IMR-90 (cell line): Measurements from ENCODE around the gene C11orf68. TPM values are rescaled to one million over a fixed set of nuclear protein-coding genes. Genes with fewer than 3 reads are reported as not detected.
A peak's percentile ranks its signal among the peaks of the same experiment; 100 is the strongest.

Source experiments
- ATAC-seq: fragments of 200-7000 bp; cut with Tn5 transposase; 2 replicates; pipeline ENCODE4 v1.9.1; 2020; ENCODE audit warnings: low read depth, mild to moderate bottlenecking, moderate library complexity
- BruUV-seq: library from RNA; stranded (reverse); fragments of 400-500 nt; replicated peaks from 2 replicates; lab custom pipeline; 2021; lab: Mats Ljungman, UMichigan
- CTCF ChIA-PET: fragments of 300-600 bp; formaldehyde crosslinking; extraction: SDS; loops from one replicate; lab custom pipeline; 2021; ENCODE audit warnings: antibody characterized with exemption; lab: Yijun Ruan, JAX
- POLR2A ChIA-PET: fragments of 300-600 bp; sonication (Branson Sonifier 250); formaldehyde crosslinking; loops from one replicate; lab custom pipeline; 2022; ENCODE audit warnings: antibody characterized with exemption; ENCODE audit not compliant: unreplicated experiment; lab: Charles Lee
- DNase-seq: peaks from one replicate; pipeline ENCODE4 v3.0.0; 2013
- H2AFZ ChIP-seq: replicated peaks from 2 replicates; pipeline ENCODE3; 2013; ENCODE audit warnings: low read length, mild to moderate bottlenecking; ENCODE audit not compliant: poor library complexity
- H2AK5ac ChIP-seq: 2 replicates; pipeline ENCODE4 v1.6.1; 2013; ENCODE audit warnings: low read depth, low read length, inconsistent platforms
- H2AK9ac ChIP-seq: replicated peaks from 2 replicates; pipeline ENCODE3; 2013; ENCODE audit warnings: mild to moderate bottlenecking, low read depth, low read length, moderate library complexity; ENCODE audit not compliant: poor library complexity
- H2BK120ac ChIP-seq: 2 replicates; pipeline ENCODE4 v1.6.1; 2013; ENCODE audit warnings: low read depth, low read length, inconsistent platforms
- H2BK15ac ChIP-seq: 3 replicates; pipeline ENCODE4 v1.6.1; 2013; ENCODE audit warnings: low read depth, low read length, inconsistent platforms
- H2BK20ac ChIP-seq: 2 replicates; pipeline ENCODE4 v1.6.1; 2013; ENCODE audit warnings: low read depth, mild to moderate bottlenecking, inconsistent platforms, low read length, moderate library complexity
- H2BK5ac ChIP-seq: 2 replicates; pipeline ENCODE4 v1.6.1; 2013; ENCODE audit warnings: mild to moderate bottlenecking, low read depth, low read length, inconsistent platforms; ENCODE audit not compliant: poor library complexity, severe bottlenecking
- H3K14ac ChIP-seq: replicated peaks from 2 replicates; pipeline ENCODE4 v1.6.1; 2013; ENCODE audit warnings: low read depth, low read length, inconsistent platforms
- H3K18ac ChIP-seq: 2 replicates; pipeline ENCODE4 v1.6.1; 2013; ENCODE audit warnings: low read depth, low read length, control low read depth
- H3K23ac ChIP-seq: 2 replicates; pipeline ENCODE4 v1.6.1; 2013; ENCODE audit warnings: low read depth, low read length, inconsistent platforms
- H3K27ac ChIP-seq: 2 replicates; pipeline ENCODE4 v1.5.1; 2013; ENCODE audit warnings: mild to moderate bottlenecking, control low read depth, low read length; ENCODE audit not compliant: insufficient read depth
- H3K27me3 ChIP-seq: 2 replicates; pipeline ENCODE4 v1.6.1; 2013; ENCODE audit warnings: low read length; ENCODE audit not compliant: control insufficient read depth, insufficient read depth
- H3K36me3 ChIP-seq: 2 replicates; pipeline ENCODE4 v1.6.1; 2013; ENCODE audit warnings: low read length, mixed read lengths; ENCODE audit not compliant: control insufficient read depth, insufficient read depth
- H3K4ac ChIP-seq: 2 replicates; pipeline ENCODE4 v1.6.1; 2013; ENCODE audit warnings: low read depth, low read length, inconsistent platforms
- H3K4me1 ChIP-seq: 2 replicates; pipeline ENCODE4 v1.6.1; 2013; ENCODE audit warnings: low read length, mixed read lengths; ENCODE audit not compliant: control insufficient read depth, insufficient read depth
- H3K4me2 ChIP-seq: 2 replicates; pipeline ENCODE4 v1.6.1; 2013; ENCODE audit warnings: low read depth, mild to moderate bottlenecking, control low read depth, low read length, moderate library complexity
- H3K4me3 ChIP-seq: 2 replicates; pipeline ENCODE4 v1.5.1; 2013; ENCODE audit warnings: low read depth, mild to moderate bottlenecking, control low read depth, low read length, moderate library complexity; ENCODE audit not compliant: insufficient read depth
- H3K56ac ChIP-seq: 2 replicates; pipeline ENCODE4 v1.6.1; 2013; ENCODE audit warnings: low read length, inconsistent platforms; ENCODE audit not compliant: insufficient read depth; ENCODE audit errors: extremely low read depth
- H3K79me1 ChIP-seq, 2 experiments: 2 replicates each; pipeline ENCODE4 v1.6.1; 2013; ENCODE audit warnings: low read length in 2 of 2, inconsistent platforms in 1 of 2, low read depth in 1 of 2
- H3K9ac ChIP-seq: 2 replicates; pipeline ENCODE4 v1.6.1; 2013; ENCODE audit warnings: low read depth, low read length, control low read depth
- H3K9me1 ChIP-seq: 2 replicates; pipeline ENCODE4 v1.6.1; 2013; ENCODE audit warnings: low read length, inconsistent platforms; ENCODE audit not compliant: insufficient read depth
- H3K9me3 ChIP-seq: 2 replicates; pipeline ENCODE4 v1.6.1; 2013; ENCODE audit warnings: low read length; ENCODE audit not compliant: control insufficient read depth, insufficient read depth
- H4K20me1 ChIP-seq: 2 replicates; pipeline ENCODE4 v1.6.1; 2013; ENCODE audit warnings: low read length, inconsistent platforms; ENCODE audit not compliant: insufficient read depth
- H4K5ac ChIP-seq: 2 replicates; pipeline ENCODE4 v1.6.1; 2013; ENCODE audit warnings: mild to moderate bottlenecking, low read depth, low read length, control low read depth
- H4K8ac ChIP-seq, 2 experiments: 2 replicates each; pipeline ENCODE4 v1.6.1; 2013; ENCODE audit warnings: low read depth in 2 of 2, low read length in 2 of 2, control low read depth in 1 of 2, inconsistent platforms in 1 of 2
- H4K91ac ChIP-seq: 2 replicates; pipeline ENCODE4 v1.6.1; 2013; ENCODE audit warnings: low read depth, low read length, inconsistent platforms; ENCODE audit not compliant: insufficient read depth
- BHLHE40 ChIP-seq: fragments of 150-350 bp; IDR thresholded peaks from 2 replicates; pipeline ENCODE4 v1.6.1; 2016; ENCODE audit warnings: mild to moderate bottlenecking, low read depth, low read length
- CHD1 ChIP-seq: IDR thresholded peaks from 2 replicates; pipeline ENCODE4 v1.6.1; 2012; ENCODE audit warnings: low read depth, low read length, improper control_type of control experiment
- CTCF ChIP-seq: conservative IDR thresholded peaks from 2 replicates; pipeline ENCODE4 v1.5.1; 2012; ENCODE audit warnings: mild to moderate bottlenecking, low read depth, low read length, improper control_type of control experiment
- ELK1 ChIP-seq: fragments of 150-350 bp; IDR thresholded peaks from 2 replicates; pipeline ENCODE4 v1.6.1; 2016; ENCODE audit warnings: low read depth, mild to moderate bottlenecking, low read length, moderate library complexity, borderline replicate concordance
- FOS ChIP-seq: fragments of 150-350 bp; IDR thresholded peaks from 2 replicates; pipeline ENCODE4 v1.6.1; 2016; ENCODE audit warnings: low read depth, low read length
- MAZ ChIP-seq: IDR thresholded peaks from 2 replicates; pipeline ENCODE4 v1.6.1; 2012; ENCODE audit warnings: low read depth, mild to moderate bottlenecking, low read length, improper control_type of control experiment, moderate library complexity, borderline replicate concordance
- NFE2L2 ChIP-seq: fragments of 150-350 bp; IDR thresholded peaks from 2 replicates; pipeline ENCODE4 v1.6.1; 2016; ENCODE audit warnings: low read depth, mild to moderate bottlenecking, low read length
- RCOR1 ChIP-seq: IDR thresholded peaks from 2 replicates; pipeline ENCODE4 v1.6.1; 2012; ENCODE audit warnings: mild to moderate bottlenecking, low read length, improper control_type of control experiment; ENCODE audit not compliant: insufficient replicate concordance
- RFX5 ChIP-seq: IDR thresholded peaks from 2 replicates; pipeline ENCODE4 v1.8.0; 2012; ENCODE audit warnings: low read depth, mild to moderate bottlenecking, low read length, moderate library complexity
- SMC3 ChIP-seq: fragments of 150-350 bp; IDR thresholded peaks from 2 replicates; pipeline ENCODE4 v1.6.1; 2016; ENCODE audit warnings: low read depth, mild to moderate bottlenecking, antibody characterized with exemption, low read length, moderate library complexity
- USF2 ChIP-seq: fragments of 150-350 bp; IDR thresholded peaks from 2 replicates; pipeline ENCODE4 v1.6.1; 2017; ENCODE audit warnings: mild to moderate bottlenecking, antibody characterized with exemption, low read length, low read depth
- WGBS, 2 experiments: methylation state at CpG; one replicate each; pipeline versions ENCODE4 v1.1.5 to v1.1.7; 2013; ENCODE audit warnings: missing lambda C conversion rate in 2 of 2; ENCODE audit not compliant: insufficient read length in 1 of 2; ENCODE audit errors: extremely low coverage in 2 of 2; 5-methylcytosine and 5-hydroxymethylcytosine counted together
- dilution Hi-C: fragments of 300-500 bp; cut with HindIII; formaldehyde crosslinking; loops from one replicate; pipeline ENCODE4 v1.14.3; 2018; ENCODE audit warnings: low sequenced_read_pairs; ENCODE audit not compliant: unreplicated experiment
- in situ Hi-C: fragments of 300-500 bp; cut with MboI; formaldehyde crosslinking; loops from 3 replicates; pipeline ENCODE4 v1.14.3; 2019; ENCODE audit warnings: low sequenced_read_pairs, inconsistent platforms, mixed read lengths
- intact Hi-C: fragments of 100-400 bp; cut with micrococcal nuclease; formaldehyde crosslinking; loops from 2 replicates; pipeline ENCODE4 v1.10.0; 2022
- polyA plus RNA-seq, 3 experiments: library from polyadenylated mRNA; depleted of rRNA; stranded (reverse); fragments of >200 nt; gene quantifications; 2 replicates each; pipeline ENCODE4 v1.2.3, GENCODE V29; 2012; ENCODE audit warnings: low replicate concordance in 1 of 3
- total RNA-seq: library from RNA; depleted of rRNA; stranded (reverse); fragments of >200 nt; gene quantifications from 2 replicates; pipeline ENCODE4 v1.2.3, GENCODE V29; 2012

The C11orf68 gene
- total and polyA plus RNA-seq, 2 of the 4 experiments (the other 2 are of a cell fraction): 20.3 to 104 TPM

- no TSS peak for BruUV-seq
- ATAC-seq: no peak
- H3K27ac ChIP-seq: no peak overlapping the region
- no peak overlapping the region for H3K56ac ChIP-seq
- H3K4me3 ChIP-seq: no peak overlapping the region
- DNase-seq: no peak
- H4K20me1 ChIP-seq: 0 out of 2 replicates have a peak, but pooled peaks cover 3% of the 10 kb centered on the region
- no peak overlapping the region for H2AFZ ChIP-seq
- H3K14ac ChIP-seq: no peak overlapping the region
- no peak overlapping the region for H4K5ac ChIP-seq
- no peak for TF ChIP-seq SMC3
- TF ChIP-seq CHD1: no peak
- no peak for TF ChIP-seq FOS
- TF ChIP-seq RCOR1: no peak
- TF ChIP-seq NFE2L2: no peak
- no peak for TF ChIP-seq RFX5
- TF ChIP-seq USF2: no peak
- no peak for TF ChIP-seq ELK1
- no peak for TF ChIP-seq BHLHE40
- no peak for TF ChIP-seq CTCF
- TF ChIP-seq MAZ: no peak
- peak overlapping the region; percentile 40; the same call in 1 of the 2 replicates for H2AK5ac ChIP-seq
- H3K36me3 ChIP-seq: no peaks in the 10 kb centered on the region
- no peak overlapping the region for H3K18ac ChIP-seq
- H4K8ac ChIP-seq: no peak overlapping the region
- in situ Hi-C loops (no loop called here), intact Hi-C loops (no loop called here), dilution Hi-C loops (no loop called here)
- H3K9me3 ChIP-seq: no peaks in the 10 kb centered on the region
- no peak overlapping the region for H2AK9ac ChIP-seq
- no peak overlapping the region for H4K91ac ChIP-seq
- no peak overlapping the region for H2BK15ac ChIP-seq
- H3K79me1 ChIP-seq: peaks cover 0 to 15% of the 10 kb centered on the region in 2 experiments; a peak in 2 of 4 replicates
- ChIA-PET POLR2A (no interaction called here), CTCF (no interaction called here)
- H3K4ac ChIP-seq: no peak overlapping the region
- no CpG with 5 or more reads among the region's 8 CpGs for WGBS, 2 experiments
- no peak overlapping the region for H3K9ac ChIP-seq
- H2BK5ac ChIP-seq: no peak overlapping the region
- H3K4me1 ChIP-seq: peaks cover 6% of the 10 kb centered on the region
- H2BK20ac ChIP-seq: no peak overlapping the region
- no peak overlapping the region for H3K23ac ChIP-seq
- H2BK120ac ChIP-seq: no peak overlapping the region
- peaks cover 3% of the 10 kb centered on the region; the same call in 1 of the 2 replicates for H3K27me3 ChIP-seq
- H3K4me2 ChIP-seq: no peak overlapping the region
- peaks cover 12% of the 10 kb centered on the region for H3K9me1 ChIP-seq
Observed at GRCh38 chr11:65944191-65944590, 25.3 kb upstream of the C11orf68 start.
